Lower lobe of right lung (tissue), 2 donors: Measurements from ENCODE around the gene USP30. TPM values are rescaled to one million over a fixed set of nuclear protein-coding genes. Genes with fewer than 3 reads are reported as not detected.
"Not testable (repeated sequence)": the region's sequence is repeated elsewhere in the genome, so short reads cannot be mapped to it uniquely, and the experiment has no call there.

ENCODE experiments used
- ATAC-seq, 2 donors: fragments of 200-7000 bp; cut with Tn5 transposase; one replicate each; pipeline ENCODE4 v1.9.1; 2020 to 2022; ENCODE audit warnings: mild to moderate bottlenecking in 2 of 2, moderate library complexity in 2 of 2
- DNase-seq: peaks from one replicate; pipeline ENCODE4 v3.0.0-alpha.2; 2020
- H3K27ac ChIP-seq: fragments of 200-600 bp; one replicate; pipeline ENCODE4 v1.8.0; 2022
- H3K27me3 ChIP-seq: fragments of 200-600 bp; one replicate; pipeline ENCODE4 v1.8.0; 2022; ENCODE audit warnings: low read depth
- H3K36me3 ChIP-seq: fragments of 200-600 bp; one replicate; pipeline ENCODE4 v1.8.0; 2022; ENCODE audit warnings: mild to moderate bottlenecking
- H3K4me1 ChIP-seq: fragments of 200-600 bp; one replicate; pipeline ENCODE4 v1.8.0; 2022
- H3K4me3 ChIP-seq: fragments of 200-600 bp; one replicate; pipeline ENCODE4 v1.8.0; 2022; ENCODE audit warnings: mild to moderate bottlenecking
- H3K9me3 ChIP-seq: fragments of 200-600 bp; one replicate; pipeline ENCODE4 v1.8.0; 2022
- CTCF ChIP-seq: fragments of 200-600 bp; IDR thresholded peaks from one replicate; pipeline ENCODE4 v1.8.0; 2022; ENCODE audit warnings: antibody characterized with exemption, mild to moderate bottlenecking
- intact Hi-C: fragments of 100-400 bp; cut with DNase I; formaldehyde crosslinking; loops from one replicate; pipeline ENCODE4 v1.11.0; 2022
- total RNA-seq: library from RNA; stranded (reverse); fragmentation: NEBNext Ultra II Directional; extraction: Animal tissue kit (Norgen Biotek cat#: 25700); gene quantifications from one replicate; pipeline ENCODE4 v1.2.1, GENCODE V29; 2021
- donor health status: DM: no; HTN: yes; CAD: no; lungs with severe emphysema.

Gene USP30
- total RNA-seq, 1 donor from 2014 or later, result 13.9 TPM

GRCh38 chr12:109047081-109047805 is 5.1 kb upstream of the USP30 start:
- ATAC-seq, result no peak
- H3K27me3 ChIP-seq, result no peaks in the 10 kb centered on the region
- no peak for TF ChIP-seq CTCF
- DNase-seq, result no peak
- no peak overlapping the region for H3K4me3 ChIP-seq
- peaks cover 6% of the 10 kb centered on the region for H3K4me1 ChIP-seq
- no peaks in the 10 kb centered on the region for H3K36me3 ChIP-seq
- no peak overlapping the region for H3K27ac ChIP-seq
- no peaks in the 10 kb centered on the region for H3K9me3 ChIP-seq
- intact Hi-C loops, result no loop called here

DNA sequence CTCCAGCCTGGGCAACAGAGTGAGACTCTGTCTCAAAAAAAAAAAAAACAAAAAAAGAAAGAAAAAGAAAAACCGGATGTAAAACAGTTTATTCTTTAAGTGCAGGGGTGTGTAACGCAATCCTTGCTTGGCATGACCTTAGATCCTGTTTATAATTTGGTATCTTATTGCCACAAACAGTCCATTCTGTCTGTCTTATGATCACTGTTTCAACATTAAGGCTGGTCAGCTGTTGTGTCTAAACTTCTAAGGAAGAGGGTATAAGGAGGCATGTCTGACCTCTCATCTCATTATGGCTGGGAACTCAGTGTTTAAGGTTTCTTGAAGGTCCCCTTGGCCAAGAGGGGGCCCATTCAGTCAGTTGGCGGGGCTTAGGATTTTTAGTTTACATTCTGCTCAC is 3.7 kb upstream of the USP30 start:
- H3K4me1 ChIP-seq, result peaks cover 11% of the 10 kb centered on the region
- intact Hi-C loops, H3K27me3 ChIP-seq, H3K9me3 ChIP-seq, H3K36me3 ChIP-seq, DNase-seq, H3K4me3 ChIP-seq, ATAC-seq, H3K27ac ChIP-seq: not testable (repeated sequence)

DNA sequence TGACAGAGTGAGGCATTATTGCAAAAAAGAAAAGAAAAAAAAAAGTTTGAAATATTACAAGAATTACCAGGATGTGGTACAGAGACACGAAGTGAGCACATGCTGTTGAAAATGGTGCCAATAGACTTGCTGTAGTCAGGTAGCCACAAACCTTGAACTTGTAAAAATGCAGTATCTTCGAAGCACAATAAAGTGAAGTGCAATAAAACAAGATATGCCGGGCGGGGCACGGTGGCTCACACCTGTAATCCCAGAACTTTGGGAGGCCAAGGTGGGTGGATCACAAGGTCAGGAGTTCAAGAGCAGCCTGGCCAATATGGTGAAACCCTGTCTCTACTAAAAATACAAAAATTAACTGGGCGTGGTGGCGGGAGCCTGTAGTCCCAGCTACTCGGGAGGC is 2.6 kb upstream of the USP30 start:
- intact Hi-C loops, DNase-seq, H3K4me3 ChIP-seq, H3K36me3 ChIP-seq, H3K27me3 ChIP-seq, H3K9me3 ChIP-seq, ATAC-seq: not testable (repeated sequence)
- Histone ChIP-seq H3K4me1 (peaks cover 22% of the 10 kb centered on the region), H3K27ac (peak overlapping the region; percentile 31)

- no peaks in the 10 kb centered on the region for H3K27me3 ChIP-seq
- DNase-seq (no peak), ATAC-seq (no peak)
- peaks cover 5% of the 10 kb centered on the region for H3K36me3 ChIP-seq
- peak overlapping the region; percentile 100 for H3K4me3 ChIP-seq
- no peaks in the 10 kb centered on the region for H3K9me3 ChIP-seq
- H3K27ac ChIP-seq, result peak overlapping the region; percentile 94
- peaks cover 24% of the 10 kb centered on the region for H3K4me1 ChIP-seq
- intact Hi-C loops, result no loop called here
- TF ChIP-seq CTCF, result no peak
Observed at GRCh38 chr12:109052097-109052413, 321 bp upstream of the USP30 start.

DNA sequence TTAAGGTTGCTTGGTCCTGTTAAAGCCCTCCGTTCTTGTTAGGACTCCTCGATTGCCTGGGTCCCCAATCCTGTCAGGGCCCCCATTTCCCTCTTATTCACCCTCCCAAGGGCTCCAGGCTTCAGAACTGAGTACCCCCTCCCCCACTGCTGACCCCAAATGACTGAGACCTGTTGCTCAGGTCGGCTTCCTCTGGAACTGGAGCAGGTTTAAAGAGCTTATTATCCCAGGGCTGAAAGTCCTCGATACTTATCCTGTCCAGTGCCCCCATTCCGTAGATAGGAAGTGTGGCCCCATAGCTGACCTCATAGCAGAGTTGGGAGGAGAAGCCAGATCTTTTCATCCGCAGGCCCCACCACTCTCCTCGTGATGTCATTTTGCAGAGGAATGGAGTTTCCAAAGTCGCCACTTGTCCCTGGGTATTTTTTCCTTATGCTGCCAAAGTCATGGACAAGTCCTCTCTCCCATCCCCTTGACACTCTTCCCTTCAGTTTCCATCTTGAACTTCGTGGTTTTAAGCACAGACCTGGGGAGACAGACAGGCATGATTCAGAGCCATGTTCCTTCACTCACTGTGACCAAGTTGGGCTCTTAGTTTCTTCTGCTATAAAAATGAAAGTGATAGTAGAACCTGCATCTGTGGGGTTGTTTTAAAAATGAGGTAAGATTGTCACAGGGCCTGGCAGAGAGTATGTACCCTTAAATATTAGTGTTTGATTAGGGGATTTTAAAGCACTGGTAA is 1.2 kb downstream of the USP30 start:
- TF ChIP-seq CTCF, result no peak
- Histone ChIP-seq H3K27me3 (no peaks in the 10 kb centered on the region), H3K27ac (peak overlapping the region; percentile 94), H3K9me3 (no peaks in the 10 kb centered on the region), H3K4me3 (peak overlapping the region; percentile 100), H3K4me1 (peaks cover 24% of the 10 kb centered on the region), H3K36me3 (peaks cover 20% of the 10 kb centered on the region)
- intact Hi-C loops, result no loop called here
- DNase-seq, result no peak
- peak in 1 of 2 donors; percentile 40 for ATAC-seq

DNA sequence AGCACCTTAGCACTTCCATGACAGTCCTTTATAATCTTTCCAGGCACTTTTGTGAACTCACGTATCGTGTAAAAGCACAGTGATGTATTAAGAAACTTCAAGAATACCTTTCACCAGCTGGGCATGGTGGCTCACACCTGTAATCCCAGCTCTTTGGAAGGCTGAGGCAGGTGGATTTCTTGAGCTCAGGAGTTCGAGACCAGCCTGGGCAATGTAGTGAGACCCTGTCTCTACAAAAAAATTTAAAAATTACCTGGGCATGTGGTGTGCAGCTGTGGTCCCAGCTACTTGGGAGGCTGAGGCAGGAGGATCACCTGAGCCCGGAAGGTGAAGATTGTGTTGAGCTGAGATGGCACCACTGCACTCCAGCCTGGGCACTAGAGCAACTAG is 1.7 kb downstream of the USP30 start:
- DNase-seq, intact Hi-C loops, ATAC-seq, H3K27me3 ChIP-seq, H3K9me3 ChIP-seq: not testable (repeated sequence)
- Histone ChIP-seq H3K4me3 (peak overlapping the region; percentile 100), H3K27ac (peak overlapping the region; percentile 94), H3K4me1 (peaks cover 24% of the 10 kb centered on the region), H3K36me3 (peaks cover 25% of the 10 kb centered on the region)

- no peak for TF ChIP-seq CTCF
- intact Hi-C loops, result no loop called here
- no peak for ATAC-seq
- no peaks in the 10 kb centered on the region for H3K27me3 ChIP-seq
- H3K4me1 ChIP-seq, result peaks cover 24% of the 10 kb centered on the region
- DNase-seq, result no peak
- no peaks in the 10 kb centered on the region for H3K9me3 ChIP-seq
- peaks cover 29% of the 10 kb centered on the region for H3K36me3 ChIP-seq
- no peak overlapping the region for H3K4me3 ChIP-seq
- H3K27ac ChIP-seq, result peak overlapping the region; percentile 94
Observed at GRCh38 chr12:109054520-109054919, 2.1 kb downstream of the USP30 start.
